GM19324 (cell line): Measurements from ENCODE around the gene INIP.
"Not testable (repeated sequence)": the region's sequence is repeated elsewhere in the genome, so short reads cannot be mapped to it uniquely, and the experiment has no call there.

Experiments used
- ATAC-seq: cut with Tn5 transposase; IDR thresholded peaks from one replicate; pipeline ENCODE4 v1.9.1; 2021; ENCODE audit warnings: mild to moderate bottlenecking, moderate library complexity; ENCODE audit not compliant: unreplicated experiment, low FRiP score

Gene INIP

DNA sequence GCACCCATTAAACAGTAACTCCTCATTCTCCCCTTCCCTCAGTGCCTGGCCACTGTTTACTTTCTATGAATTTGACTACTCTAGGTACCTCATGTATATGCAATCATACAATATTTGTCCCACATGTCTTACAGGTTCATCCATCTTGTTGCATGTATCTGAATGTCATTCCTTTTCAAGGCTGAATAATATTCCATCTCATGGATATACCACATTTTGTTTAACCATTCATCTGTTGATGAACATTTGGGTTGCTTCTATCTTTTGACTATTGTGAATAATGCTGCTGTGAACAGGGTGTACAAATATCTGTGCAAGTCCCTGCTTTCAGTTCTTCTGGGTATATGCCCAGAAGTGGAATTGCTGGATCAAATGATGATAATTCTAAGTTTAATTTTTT, 40.9 kb downstream of the INIP start:
- ATAC-seq = no peak

DNA sequence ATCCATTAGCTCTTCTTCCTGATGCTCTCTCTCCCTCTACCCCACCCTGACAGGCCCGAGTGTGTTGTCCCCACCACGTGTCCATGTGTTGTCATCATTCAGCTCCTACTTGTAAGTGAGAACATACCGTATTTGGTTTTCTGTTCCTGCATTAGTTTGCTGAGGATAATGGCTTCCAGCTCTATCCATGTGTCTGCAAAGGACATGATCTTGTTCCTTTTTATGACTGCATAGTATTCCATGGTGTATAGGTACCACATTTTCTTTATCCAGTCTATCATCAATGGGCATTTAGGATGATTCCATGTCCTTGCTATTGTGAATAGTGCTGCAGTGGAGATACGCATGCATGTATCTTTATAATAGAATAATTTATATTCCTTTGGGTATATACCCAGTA, 44.7 kb downstream of the INIP start:
- not testable (repeated sequence) for ATAC-seq

DNA sequence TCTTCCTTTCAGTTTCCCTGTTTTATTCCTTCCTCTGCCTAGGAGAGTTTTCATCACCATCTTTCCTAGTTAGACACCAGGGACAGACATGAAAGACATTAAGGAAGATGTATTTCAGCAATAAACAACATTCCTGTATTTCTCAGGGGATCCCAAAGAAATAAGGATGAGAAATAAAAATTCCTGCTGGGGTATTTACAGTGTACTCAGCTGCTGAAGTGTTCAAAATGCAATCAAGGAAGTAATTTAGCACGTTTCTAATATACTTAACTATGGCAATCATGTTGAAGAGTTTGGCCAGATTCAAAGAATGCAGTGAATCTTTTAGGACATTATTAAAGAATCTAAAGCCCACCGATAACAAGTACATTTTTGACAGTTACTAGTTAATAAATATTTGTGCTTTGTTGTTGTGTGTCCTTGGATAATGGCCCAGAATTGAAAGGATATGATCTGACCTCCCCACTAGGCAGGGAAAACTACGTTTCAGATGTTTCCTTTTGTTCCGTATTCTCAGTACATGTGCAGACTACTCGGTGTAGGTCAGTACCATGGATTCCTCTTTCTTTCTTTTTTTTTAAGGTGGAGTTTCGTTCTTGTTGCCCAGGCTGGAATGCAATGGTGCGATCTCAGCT, 46.8 kb downstream of the INIP start:
- ATAC-seq = no peak

DNA sequence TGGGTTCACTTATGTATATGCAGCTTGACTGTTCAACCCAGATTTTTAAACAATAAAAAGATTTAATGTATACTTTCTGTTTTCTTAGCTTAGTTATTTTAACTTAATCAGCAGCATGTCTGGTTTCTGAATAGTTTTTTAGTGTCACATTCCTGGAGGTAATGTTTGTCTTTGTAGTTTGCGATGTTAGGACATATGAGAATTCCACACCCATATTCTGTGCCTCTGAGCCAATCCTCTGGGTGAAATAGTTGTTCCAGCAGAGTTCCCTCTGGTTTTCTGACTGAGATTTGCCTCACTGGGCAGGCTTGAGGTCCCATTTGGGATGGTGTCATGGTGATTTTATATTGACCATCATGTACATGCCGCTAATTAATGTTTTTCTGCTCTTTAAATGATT, 48.6 kb downstream of the INIP start:
- ATAC-seq = no peak

- no peak for ATAC-seq
These were observed 52.6 kb downstream of the INIP start for GRCh38 chr9:112665347-112665746.

DNA sequence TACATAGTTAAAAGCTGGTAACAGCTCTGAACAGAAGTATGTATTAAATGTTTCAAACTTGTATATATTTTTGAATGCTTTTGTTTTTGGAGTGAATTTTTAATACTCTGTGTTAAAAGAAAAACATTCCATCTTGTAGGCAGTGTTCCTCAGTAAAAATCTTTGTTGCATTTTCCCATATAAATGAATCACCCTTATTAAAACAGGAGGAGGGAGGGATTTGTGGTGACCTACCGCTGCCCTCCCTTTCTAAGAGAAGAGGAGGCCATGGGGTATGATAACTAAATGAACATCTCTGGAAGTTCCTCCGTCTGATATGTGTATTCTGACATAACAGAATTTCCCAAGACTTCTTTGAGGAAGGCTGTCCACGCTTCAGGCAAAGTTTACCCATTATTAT, 53.4 kb downstream of the INIP start:
- ATAC-seq = no peak

- no peak for ATAC-seq
These were observed 54.2 kb downstream of the INIP start for GRCh38 chr9:112663681-112664080.

DNA sequence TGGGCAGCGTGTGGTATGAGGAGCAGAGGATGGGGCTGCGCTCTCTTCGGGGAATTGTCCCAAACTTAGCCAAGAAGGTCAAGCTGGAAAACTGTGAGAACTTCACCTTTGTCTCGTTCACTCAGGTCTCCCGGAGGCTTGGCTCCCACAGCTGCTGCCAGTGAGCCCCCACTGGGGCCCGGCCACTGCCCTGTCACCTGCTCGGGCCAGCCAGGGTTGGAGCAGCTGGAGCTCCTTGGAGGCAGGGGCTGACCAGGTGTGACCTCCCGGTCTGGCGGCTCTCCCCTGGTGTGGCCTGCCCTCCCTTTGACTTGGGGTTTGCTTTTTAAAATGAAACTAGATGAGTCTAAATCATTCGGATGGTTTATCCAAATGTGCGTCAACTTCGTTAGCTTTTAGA, 58.0 kb downstream of the INIP start:
- ATAC-seq = no peak

DNA sequence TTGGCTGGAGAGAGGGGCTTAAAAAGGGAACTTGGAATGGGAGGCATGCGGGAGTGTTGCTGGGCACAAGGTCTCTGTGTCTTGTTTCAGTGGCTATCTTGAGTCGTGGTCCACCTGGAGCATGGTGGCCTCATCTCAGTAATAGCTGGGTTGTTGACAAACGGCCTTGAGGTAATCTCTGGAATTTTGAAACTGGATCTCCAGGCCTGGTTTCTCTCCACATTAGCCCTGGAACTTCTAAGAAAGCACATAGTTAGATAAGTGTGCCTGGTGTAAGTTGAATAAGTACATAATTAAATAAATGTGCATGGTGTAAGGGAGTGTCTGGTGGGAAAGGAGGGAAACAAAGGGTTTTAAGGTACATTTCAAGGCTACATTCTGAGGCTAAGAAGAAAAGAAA, 62.2 kb downstream of the INIP start:
- ATAC-seq = no peak

- ATAC-seq = no peak
These were observed 63.6 kb downstream of the INIP start for GRCh38 chr9:112654282-112654681.

- ATAC-seq = no peak
These were observed 69.3 kb downstream of the INIP start for GRCh38 chr9:112648624-112649023.

- no peak for ATAC-seq
These were observed 70.3 kb downstream of the INIP start for GRCh38 chr9:112647596-112647995.

GRCh38 chr9:112642126-112642525, 75.8 kb downstream of the INIP start:
- ATAC-seq = no peak

- ATAC-seq = no peak
These were observed 77.6 kb downstream of the INIP start for GRCh38 chr9:112640311-112640710.
